Activated CD4-positive, alpha-beta memory T cell treated with anti-CD3 and anti-CD28 coated beads for 36 hours (primary cell): ENCODE measurements around the gene SLC33A1. TPM values are rescaled to one million over a fixed set of nuclear protein-coding genes. Genes with fewer than 3 reads are reported as not detected.
A peak's percentile ranks its signal among the peaks of the same experiment; 100 is the strongest.
"Not testable (repeated sequence)": the region's sequence is repeated elsewhere in the genome, so short reads cannot be mapped to it uniquely, and the experiment has no call there.

Experiments
- CTCF ChIA-PET: fragments of 350-600 bp; sonication (Branson Sonifier 250); formaldehyde crosslinking; loops from one replicate; lab custom pipeline; 2021; ENCODE audit warnings: antibody characterized with exemption, inconsistent platforms; lab: Charles Lee
- POLR2A ChIA-PET: fragments of 350-600 bp; sonication (Branson Sonifier 250); formaldehyde crosslinking; loops from one replicate; lab custom pipeline; 2021; ENCODE audit warnings: antibody characterized with exemption; lab: Charles Lee
- DNase-seq: peaks from one replicate; pipeline ENCODE4 v3.0.0-alpha.2; 2020
- H3K27ac Mint-ChIP-seq: one replicate; pipeline ENCODE4 v1.8.0; 2021; ENCODE audit warnings: mixed read lengths
- H3K27me3 Mint-ChIP-seq: one replicate; pipeline ENCODE4 v1.8.0; 2021; ENCODE audit warnings: mixed read lengths
- H3K36me3 Mint-ChIP-seq: one replicate; pipeline ENCODE4 v1.8.0; 2021; ENCODE audit warnings: mixed read lengths
- H3K4me1 Mint-ChIP-seq: one replicate; pipeline ENCODE4 v1.8.0; 2021; ENCODE audit warnings: low read depth, mixed read lengths
- H3K4me3 Mint-ChIP-seq: one replicate; pipeline ENCODE4 v1.8.0; 2021; ENCODE audit warnings: mild to moderate bottlenecking, mixed read lengths
- H3K9me3 Mint-ChIP-seq: one replicate; pipeline ENCODE4 v1.8.0; 2021; ENCODE audit warnings: mixed read lengths
- intact Hi-C: fragments of 100-400 bp; cut with micrococcal nuclease; formaldehyde crosslinking; loops from one replicate; pipeline ENCODE4 v1.15.1; 2023
- total RNA-seq, 2 experiments: library from RNA; stranded (reverse); gene quantifications; one replicate each; pipeline ENCODE4 v1.2.3, GENCODE V29; 2021

Gene SLC33A1
- 10 to 100 TPM; 20.5 to 23.6 TPM for total RNA-seq

DNA sequence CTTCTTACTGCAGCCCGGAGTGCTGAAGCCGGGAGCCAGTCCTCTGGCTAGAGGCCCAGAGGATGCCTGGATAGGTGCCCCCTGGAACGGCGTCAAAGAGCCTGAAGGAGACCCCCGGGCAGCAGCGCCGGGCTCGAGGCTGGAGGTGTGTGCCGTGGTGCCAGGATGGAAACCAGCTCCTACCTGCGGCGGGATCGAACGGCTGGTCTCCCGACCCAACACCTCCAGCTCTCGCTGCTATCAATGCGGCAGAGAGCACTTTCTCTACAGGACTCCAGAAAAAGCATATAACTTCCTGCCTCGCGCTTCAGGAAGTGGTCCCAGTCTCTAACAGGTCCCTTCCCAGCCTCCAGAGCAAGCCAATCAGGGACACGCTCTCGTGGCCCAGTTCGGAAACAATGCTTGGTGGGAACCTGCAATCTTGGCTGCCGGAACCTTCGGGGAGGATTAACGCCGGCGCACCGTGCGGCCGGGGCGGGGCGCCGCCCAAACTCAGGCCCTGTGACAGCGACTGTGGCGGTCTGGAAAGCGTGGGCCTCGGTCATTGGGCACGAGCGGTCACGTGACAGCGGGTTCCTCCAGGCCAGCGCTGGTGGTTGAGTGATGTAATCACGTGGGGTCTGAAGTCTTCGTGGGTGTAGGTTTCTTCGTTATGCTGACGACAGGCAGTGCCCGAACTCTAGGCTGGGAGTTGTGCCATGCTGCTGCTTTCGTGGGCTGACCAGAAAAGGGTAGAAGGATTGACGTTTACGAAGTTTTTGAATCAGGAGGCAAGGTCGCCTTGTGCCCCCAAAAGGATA lies at the start of gene SLC33A1:
Gene SLC33A1, minus strand, starts transcription at position 287 of the 800 bp plus-strand sequence. CDS start 430 bp downstream, outside the sequence.
- ChIA-PET CTCF (interaction anchor here (1.5 to 2.9 kb wide), 2 partner anchors 16 to 48 kb away, joined by 3 to 35 read pairs; partner anchors contain the start of gene C3orf33), POLR2A (interaction anchor here (0.6 to 2.6 kb wide), 7 partner anchors 8 to 1306 kb away, joined by 3 to 24 read pairs (median 10); partner anchors contain the start of genes C3orf33, CCNL1 and GMPS)
- no peaks in the 10 kb centered on the region for H3K27me3 Mint-ChIP-seq
- peak within 1 kb of the TSS; percentile 99 for H3K27ac Mint-ChIP-seq
- peaks cover 30% of the 10 kb centered on the region for H3K36me3 Mint-ChIP-seq
- H3K4me3 Mint-ChIP-seq, result peak within 1 kb of the TSS; percentile 97
- no peaks in the 10 kb centered on the region for H3K9me3 Mint-ChIP-seq
- intact Hi-C loops, result loop anchor here (1.0 to 10.0 kb wide), 10 partner anchors 8 to 1730 kb away; partner anchors contain the start of genes ARHGEF26, C3orf33, CCNL1 and DHX36
- DNase-seq, result peak; percentile 99
- peaks cover 31% of the 10 kb centered on the region for H3K4me1 Mint-ChIP-seq

DNA sequence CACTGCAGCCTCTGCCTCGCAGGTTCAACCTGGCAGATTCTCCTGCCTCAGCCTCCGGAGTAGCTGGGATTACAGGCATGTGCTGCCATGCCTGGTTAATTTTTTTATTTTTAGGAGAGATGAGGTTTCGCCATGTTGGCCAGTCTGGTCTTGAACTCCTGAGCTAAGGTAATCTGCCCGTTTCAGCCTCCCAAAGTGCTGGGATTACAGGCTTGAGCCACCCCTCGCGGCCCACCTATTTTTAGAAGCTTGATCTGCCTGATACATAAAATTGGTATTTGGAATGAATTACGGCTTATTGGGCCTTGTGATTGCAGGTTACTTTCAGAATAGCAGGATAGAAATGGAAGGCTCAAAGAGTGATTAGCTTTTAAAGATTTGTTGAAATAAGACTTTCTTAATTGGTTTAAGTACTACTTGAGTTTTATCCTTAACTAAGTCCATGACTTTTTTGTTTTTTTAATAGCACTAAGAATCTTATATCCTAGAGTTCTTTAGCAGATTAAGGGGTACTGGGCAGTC lies 41.2 kb upstream of the SLC33A1 start:
- no peak for DNase-seq

DNA sequence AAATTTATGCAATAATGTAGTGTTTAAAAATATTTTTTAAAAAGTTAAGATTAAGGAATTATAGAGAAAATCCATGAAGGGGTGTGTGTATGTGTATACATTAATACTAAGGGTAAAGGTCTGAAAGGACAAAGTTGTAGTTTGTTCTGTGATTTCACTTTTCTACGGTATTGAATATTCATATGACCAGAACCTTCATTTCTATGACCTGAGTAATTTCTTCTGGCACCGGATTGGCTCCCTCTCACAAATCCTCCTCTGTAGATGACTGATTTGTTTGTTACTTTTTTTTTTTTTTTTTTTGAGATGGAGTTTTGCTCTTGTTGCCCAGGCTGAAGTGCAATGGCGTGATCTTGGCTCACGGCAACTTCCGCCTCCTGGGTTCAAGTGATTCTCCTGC lies 37.1 kb upstream of the SLC33A1 start:
- DNase-seq, result no peak
- Mint-ChIP-seq H3K36me3 (peaks cover 15% of the 10 kb centered on the region), H3K4me1 (peaks cover 36% of the 10 kb centered on the region)

More for the DNA sequence above, 41.2 kb upstream of the SLC33A1 start:
- Mint-ChIP-seq H3K4me1 (peaks cover 8% of the 10 kb centered on the region), H3K27me3 (no peaks in the 10 kb centered on the region), H3K27ac (no peak overlapping the region), H3K9me3 (no peaks in the 10 kb centered on the region), H3K36me3 (peaks cover 42% of the 10 kb centered on the region), H3K4me3 (no peak overlapping the region)
- intact Hi-C loops, result no loop called here
- POLR2A ChIA-PET, result no interaction called here
- CTCF ChIA-PET, result no interaction called here

DNA sequence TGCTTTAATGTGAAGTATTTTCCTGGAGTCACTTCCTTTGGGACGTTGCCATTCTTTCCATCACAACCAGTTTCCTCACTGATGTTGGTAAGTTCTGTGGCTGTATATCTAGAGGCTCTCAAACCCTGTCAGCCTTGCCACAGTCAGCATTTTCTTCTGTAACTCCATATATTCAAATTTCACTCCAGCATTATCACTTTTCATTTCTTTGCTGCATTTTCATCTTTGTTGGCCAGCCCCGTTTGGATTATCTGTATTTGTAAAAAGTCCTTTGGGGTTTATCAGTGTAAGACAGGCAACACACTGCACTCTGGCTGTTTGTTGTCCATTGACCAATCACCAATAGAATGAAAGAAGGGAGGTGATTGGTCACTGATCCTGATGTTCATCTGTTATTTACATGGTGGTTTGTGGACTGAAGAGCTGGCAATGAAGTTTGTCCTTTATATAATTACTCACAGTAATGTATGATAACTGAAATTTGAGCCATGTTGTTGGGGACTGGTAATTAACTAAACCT lies 36.5 kb upstream of the SLC33A1 start:
- Mint-ChIP-seq H3K4me3 (no peak overlapping the region), H3K9me3 (no peaks in the 10 kb centered on the region), H3K4me1 (peaks cover 36% of the 10 kb centered on the region), H3K27me3 (no peaks in the 10 kb centered on the region), H3K36me3 (peaks cover 14% of the 10 kb centered on the region), H3K27ac (no peak overlapping the region)
- no peak for DNase-seq
- intact Hi-C loops, result no loop called here
- ChIA-PET POLR2A (no interaction called here), CTCF (no interaction called here)

More for the DNA sequence above, 37.1 kb upstream of the SLC33A1 start:
- H3K4me3 Mint-ChIP-seq, result no peak overlapping the region
- H3K27ac Mint-ChIP-seq, result no peak overlapping the region
- H3K9me3 Mint-ChIP-seq, result no peaks in the 10 kb centered on the region
- no peaks in the 10 kb centered on the region for H3K27me3 Mint-ChIP-seq
- POLR2A ChIA-PET, result no interaction called here
- CTCF ChIA-PET, result no interaction called here
- intact Hi-C loops, result no loop called here

DNA sequence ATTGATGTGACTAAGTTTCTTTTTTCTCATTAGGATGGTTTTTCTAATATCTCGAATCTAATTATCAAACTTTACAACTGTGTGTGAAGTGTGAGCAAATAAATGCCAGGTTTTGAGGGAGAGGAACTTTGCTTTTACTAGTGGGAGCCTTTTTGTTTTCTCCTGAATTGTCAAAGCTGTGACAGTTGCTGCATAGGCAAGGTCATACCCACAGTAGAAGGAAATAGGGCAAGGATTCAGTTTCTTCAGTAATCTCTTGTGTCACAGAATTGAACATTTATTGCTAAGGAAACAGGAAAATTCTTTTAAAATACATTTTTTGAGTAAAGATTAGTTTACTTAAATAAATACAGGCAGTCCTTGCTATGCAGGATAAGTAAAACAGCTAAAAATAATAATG lies 35.7 kb upstream of the SLC33A1 start:
- Mint-ChIP-seq H3K27ac (no peak overlapping the region), H3K27me3 (no peaks in the 10 kb centered on the region), H3K4me1 (peaks cover 36% of the 10 kb centered on the region), H3K9me3 (no peaks in the 10 kb centered on the region), H3K36me3 (peaks cover 7% of the 10 kb centered on the region), H3K4me3 (no peak overlapping the region)
- no peak for DNase-seq
- ChIA-PET CTCF (interaction anchor here (1.2 kb wide), 1 partner anchor 8 kb away, joined by 3 read pairs; no protein-coding TSS in a partner anchor), POLR2A (no interaction called here)
- intact Hi-C loops, result no loop called here

DNA sequence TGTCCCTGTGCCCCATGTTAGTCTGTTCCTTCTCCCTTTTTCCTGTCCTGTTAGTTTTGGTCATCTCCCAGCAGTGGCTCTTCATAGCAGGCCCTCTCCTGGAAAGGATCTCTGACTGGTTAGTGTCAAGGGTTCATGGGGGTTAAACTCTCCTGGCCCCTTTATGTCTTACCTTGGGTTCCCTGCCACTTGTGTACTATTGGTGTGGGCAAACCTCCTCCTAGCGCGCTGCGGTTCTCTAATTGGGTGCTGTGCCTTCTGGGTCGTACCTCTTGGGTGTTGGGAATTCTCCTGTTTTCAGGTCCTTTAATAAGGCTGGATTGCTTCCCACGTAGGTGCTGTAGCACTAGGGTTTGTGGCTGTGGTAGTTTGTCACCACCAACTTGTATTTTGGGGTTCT lies 35.0 kb upstream of the SLC33A1 start:
- Mint-ChIP-seq H3K4me3 (no peak overlapping the region), H3K27me3 (no peaks in the 10 kb centered on the region), H3K36me3 (peaks cover 3% of the 10 kb centered on the region), H3K9me3 (no peaks in the 10 kb centered on the region), H3K4me1 (peaks cover 40% of the 10 kb centered on the region), H3K27ac (no peak overlapping the region)
- ChIA-PET CTCF (interaction anchor here (1.2 kb wide), 1 partner anchor 8 kb away, joined by 3 read pairs; no protein-coding TSS in a partner anchor), POLR2A (no interaction called here)
- DNase-seq, result no peak
- intact Hi-C loops, result no loop called here

DNA sequence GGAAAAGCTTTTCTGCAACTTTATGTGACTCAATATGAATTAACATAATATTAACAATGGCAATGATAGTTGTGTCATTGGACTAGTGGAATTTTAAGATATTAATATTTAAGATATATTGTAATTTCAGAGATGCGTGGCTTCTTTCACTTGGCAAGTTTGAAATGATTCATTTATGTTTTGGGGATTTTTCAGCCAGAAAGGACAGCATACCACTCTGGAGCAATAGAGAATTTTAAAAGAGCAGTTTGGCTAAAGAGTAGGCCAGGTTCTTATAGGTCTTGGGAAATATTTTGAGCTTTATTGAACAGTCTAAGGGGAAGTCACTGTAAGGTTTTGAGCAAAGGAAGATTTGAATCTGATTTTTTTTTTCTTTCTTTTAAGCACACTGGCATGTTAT lies 32.7 kb upstream of the SLC33A1 start:
- H3K27ac Mint-ChIP-seq, result peak overlapping the region; percentile 48

DNA sequence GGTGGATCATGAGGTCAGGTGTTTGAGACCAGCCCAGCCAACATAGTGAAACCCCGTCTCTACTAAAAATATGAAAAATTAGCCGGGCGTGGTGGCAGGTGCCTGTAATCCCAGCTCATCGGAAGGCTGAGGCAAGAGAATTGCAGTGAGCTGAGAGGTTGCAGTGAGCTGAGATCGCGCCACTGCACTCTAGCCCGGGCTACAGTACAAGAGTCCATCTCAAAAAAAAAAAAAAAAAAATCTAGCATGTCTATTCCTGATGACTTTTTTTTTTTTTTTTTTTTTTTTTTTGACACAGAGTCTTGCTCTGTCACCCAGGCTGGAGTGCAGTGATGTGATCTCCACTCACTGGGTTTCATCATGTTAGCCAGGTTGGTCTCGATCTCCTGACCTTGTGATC lies 32.1 kb upstream of the SLC33A1 start:
- H3K27me3 Mint-ChIP-seq, H3K27ac Mint-ChIP-seq, DNase-seq, H3K4me3 Mint-ChIP-seq, H3K36me3 Mint-ChIP-seq, H3K9me3 Mint-ChIP-seq: not testable (repeated sequence)
- peaks cover 48% of the 10 kb centered on the region for H3K4me1 Mint-ChIP-seq
- CTCF ChIA-PET, result interaction anchor here (1.5 kb wide), 1 partner anchor 80 kb away, joined by 7 read pairs; the partner anchor contains the start of gene C3orf33
- intact Hi-C loops, result loop anchor here (2.0 kb wide), 1 partner anchor 16 kb away; the partner anchor contains the start of gene GMPS
- POLR2A ChIA-PET, result interaction anchor here (1.1 kb wide), 1 partner anchor 9 kb away, joined by 3 read pairs; no protein-coding TSS in a partner anchor

More for the DNA sequence above, 32.7 kb upstream of the SLC33A1 start:
- Mint-ChIP-seq H3K9me3 (no peaks in the 10 kb centered on the region), H3K4me1 (peaks cover 44% of the 10 kb centered on the region), H3K36me3 (no peaks in the 10 kb centered on the region), H3K4me3 (no peak overlapping the region), H3K27me3 (no peaks in the 10 kb centered on the region)
- intact Hi-C loops, result loop anchor here (2.0 kb wide), 1 partner anchor 16 kb away; the partner anchor contains the start of gene GMPS
- CTCF ChIA-PET, result interaction anchor here (1.5 kb wide), 1 partner anchor 81 kb away, joined by 7 read pairs; the partner anchor contains the start of gene C3orf33
- POLR2A ChIA-PET, result interaction anchor here (1.1 kb wide), 1 partner anchor 10 kb away, joined by 3 read pairs; no protein-coding TSS in a partner anchor
- DNase-seq, result no peak

DNA sequence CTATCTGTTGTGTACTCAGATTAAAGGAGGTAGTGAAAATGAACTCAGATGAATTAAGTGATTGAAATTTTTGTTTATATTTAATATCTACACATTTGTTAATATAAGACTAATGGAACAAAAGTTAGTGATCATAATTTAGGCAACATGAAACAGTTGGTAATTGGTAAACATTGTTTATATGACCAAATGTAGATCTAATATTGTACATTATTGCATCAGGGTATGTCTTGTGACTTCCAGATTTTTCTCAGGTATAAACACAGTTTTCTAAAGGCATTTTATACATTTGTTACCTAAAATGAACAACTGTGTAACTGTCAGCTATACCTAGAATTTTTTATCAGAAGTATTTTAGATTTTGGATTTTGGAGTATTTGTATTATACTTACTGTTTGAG lies 31.1 kb upstream of the SLC33A1 start:
- intact Hi-C loops, result no loop called here
- no peak overlapping the region for H3K4me3 Mint-ChIP-seq
- peaks cover 48% of the 10 kb centered on the region for H3K4me1 Mint-ChIP-seq
- ChIA-PET CTCF (interaction anchor here (1.2 kb wide), 1 partner anchor 80 kb away, joined by 5 read pairs; no protein-coding TSS in a partner anchor), POLR2A (no interaction called here)
- no peaks in the 10 kb centered on the region for H3K9me3 Mint-ChIP-seq
- H3K27me3 Mint-ChIP-seq, result no peaks in the 10 kb centered on the region
- no peaks in the 10 kb centered on the region for H3K36me3 Mint-ChIP-seq
- no peak for DNase-seq
- no peak overlapping the region for H3K27ac Mint-ChIP-seq

DNA sequence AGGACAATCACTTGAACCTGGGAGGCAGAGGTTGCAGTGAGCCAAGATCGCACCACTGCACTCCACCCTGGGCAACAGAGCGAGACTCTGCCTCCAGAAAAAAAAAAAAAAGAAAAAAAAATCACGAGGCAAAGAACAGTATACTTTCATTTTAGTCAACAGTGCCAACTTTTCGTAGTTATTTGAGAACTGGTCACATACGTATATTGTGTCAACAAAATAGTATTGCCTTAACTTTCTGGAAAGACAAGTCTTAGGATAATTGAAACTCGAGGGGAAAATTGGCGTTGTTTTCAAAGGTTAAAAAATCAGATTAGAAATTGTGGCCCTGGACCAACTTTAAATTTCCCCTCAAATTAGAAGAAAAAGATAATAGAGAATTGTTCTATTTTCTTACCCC lies 30.1 kb upstream of the SLC33A1 start:
- no peak overlapping the region for H3K4me3 Mint-ChIP-seq
- CTCF ChIA-PET, result no interaction called here
- H3K27me3 Mint-ChIP-seq, result no peaks in the 10 kb centered on the region
- intact Hi-C loops, result no loop called here
- H3K36me3 Mint-ChIP-seq, result no peaks in the 10 kb centered on the region
- no peak overlapping the region for H3K27ac Mint-ChIP-seq
- DNase-seq, result no peak
- H3K9me3 Mint-ChIP-seq, result no peaks in the 10 kb centered on the region
- H3K4me1 Mint-ChIP-seq, result peaks cover 50% of the 10 kb centered on the region
- POLR2A ChIA-PET, result interaction anchor here (0.7 kb wide), 1 partner anchor 31 kb away, joined by 3 read pairs; no protein-coding TSS in a partner anchor

DNA sequence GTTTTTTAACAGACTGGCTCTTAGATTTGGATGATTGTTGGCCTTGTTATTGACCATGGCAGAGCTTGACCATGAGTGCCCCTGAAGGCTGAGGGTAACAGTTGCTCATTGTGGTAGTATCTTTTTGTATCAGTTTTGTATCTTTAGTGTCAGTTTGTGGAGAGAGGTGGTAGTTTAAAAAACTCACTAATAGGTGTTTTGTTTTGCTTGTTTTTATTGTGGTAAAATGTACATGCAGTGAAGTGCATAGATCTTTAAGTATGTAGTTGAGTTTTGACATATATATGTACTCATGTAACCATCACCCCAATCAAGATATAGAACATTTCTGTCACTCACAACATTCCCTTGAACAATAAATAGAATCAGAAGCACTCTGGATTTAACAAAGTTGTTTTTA lies 26.1 kb upstream of the SLC33A1 start:
- ChIA-PET POLR2A (no interaction called here), CTCF (no interaction called here)
- intact Hi-C loops, result no loop called here
- H3K9me3 Mint-ChIP-seq, result no peaks in the 10 kb centered on the region
- H3K4me1 Mint-ChIP-seq, result peaks cover 62% of the 10 kb centered on the region
- no peak overlapping the region for H3K4me3 Mint-ChIP-seq
- DNase-seq, result no peak
- peaks cover 1% of the 10 kb centered on the region for H3K36me3 Mint-ChIP-seq
- H3K27ac Mint-ChIP-seq, result no peak overlapping the region
- no peaks in the 10 kb centered on the region for H3K27me3 Mint-ChIP-seq

DNA sequence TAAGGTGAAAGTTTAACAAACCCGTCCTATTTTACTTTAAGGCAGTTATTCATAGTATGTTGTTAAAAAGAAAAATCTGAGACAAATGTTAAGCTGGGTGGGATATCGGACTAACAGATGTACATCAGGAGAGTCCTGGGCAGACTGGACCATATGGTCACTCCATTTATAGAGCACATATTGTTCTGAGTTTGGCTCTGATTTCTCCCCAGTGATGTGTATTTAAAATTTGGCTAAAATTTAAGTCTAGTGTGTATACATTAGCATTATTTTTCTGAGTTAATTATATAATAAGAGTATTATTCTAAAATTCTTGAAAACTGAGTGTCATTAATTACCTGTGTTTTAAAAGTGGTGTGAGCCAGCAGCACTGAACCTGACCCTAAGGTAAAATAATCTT lies 22.3 kb upstream of the SLC33A1 start:
- ChIA-PET POLR2A (interaction anchor here (1.0 kb wide), 1 partner anchor 10 kb away, joined by 3 read pairs; no protein-coding TSS in a partner anchor), CTCF (no interaction called here)
- intact Hi-C loops, result no loop called here
- no peak for DNase-seq
- no peaks in the 10 kb centered on the region for H3K27me3 Mint-ChIP-seq
- H3K9me3 Mint-ChIP-seq, result no peaks in the 10 kb centered on the region
- peaks cover 8% of the 10 kb centered on the region for H3K36me3 Mint-ChIP-seq
- H3K27ac Mint-ChIP-seq, result no peak overlapping the region
- peaks cover 68% of the 10 kb centered on the region for H3K4me1 Mint-ChIP-seq
- H3K4me3 Mint-ChIP-seq, result no peak overlapping the region
